GM12873 (cell line): ENCODE data around the gene PRUNE2.

Source experiments
- CTCF ChIP-seq: IDR thresholded peaks from 2 replicates; pipeline ENCODE4 v1.5.1; 2012; ENCODE audit warnings: low read depth, mild to moderate bottlenecking, moderate library complexity, low read length, control low read depth; ENCODE audit not compliant: insufficient read depth; ENCODE audit errors: missing control alignments

The PRUNE2 gene

GRCh38 chr9:76608575-76609273 lies 297.2 kb downstream of the PRUNE2 start:
- no peak for TF ChIP-seq CTCF

- TF ChIP-seq CTCF, result no peak
These were observed 298.0 kb downstream of the PRUNE2 start for GRCh38 chr9:76607730-76608436.

GRCh38 chr9:76605321-76605900 lies 300.5 kb downstream of the PRUNE2 start:
- no peak for TF ChIP-seq CTCF

GRCh38 chr9:76603931-76604570 lies 301.9 kb downstream of the PRUNE2 start:
- TF ChIP-seq CTCF, result no peak

GRCh38 chr9:76603448-76603895 lies 302.4 kb downstream of the PRUNE2 start:
- TF ChIP-seq CTCF, result no peak

- no peak for TF ChIP-seq CTCF
These were observed 303.7 kb downstream of the PRUNE2 start for GRCh38 chr9:76602199-76602598.
